Naive thymus-derived CD4-positive, alpha-beta T cell (primary cell): ENCODE measurements around the gene SPAG6. TPM values are rescaled to one million over a fixed set of nuclear protein-coding genes. Genes with fewer than 3 reads are reported as not detected.

Source experiments
- ATAC-seq: fragments of 150-1000 bp; cut with Tn5 transposase; 2 replicates; pipeline ENCODE4 v1.10.0; 2021; ENCODE audit warnings: mild to moderate bottlenecking, moderate library complexity
- CTCF ChIA-PET: fragments of 350-600 bp; sonication (Branson Sonifier 250); formaldehyde crosslinking; loops from one replicate; lab custom pipeline; 2021; ENCODE audit warnings: antibody characterized with exemption; lab: Charles Lee
- POLR2A ChIA-PET: fragments of 350-600 bp; sonication (Branson Sonifier 250); formaldehyde crosslinking; loops from one replicate; lab custom pipeline; 2021; ENCODE audit warnings: antibody characterized with exemption, inconsistent platforms; lab: Charles Lee
- DNase-seq, 9 donors: peaks; one replicate each; pipeline versions ENCODE4 v3.0.0 to v3.0.0-alpha.2; 2020 to 2022; ENCODE audit warnings: mixed read lengths in 1 of 9
- H3K27ac ChIP-seq: one replicate; pipeline ENCODE4 v1.7.0; 2013; ENCODE audit warnings: mild to moderate bottlenecking, low read depth, low read length, moderate library complexity
- H3K27me3 ChIP-seq, 2 donors: one replicate each; pipeline ENCODE4 v1.7.0; 2013; ENCODE audit warnings: low read length in 2 of 2, mild to moderate bottlenecking in 2 of 2, moderate library complexity in 2 of 2; ENCODE audit not compliant: control insufficient read depth in 2 of 2, insufficient read depth in 2 of 2
- H3K36me3 ChIP-seq, 3 experiments: 1 replicate in 2 of 3; 2 replicates in 1 of 3; pipeline ENCODE4 v1.7.0; 2013; ENCODE audit warnings: low read length in 3 of 3, mild to moderate bottlenecking in 3 of 3, moderate library complexity in 1 of 3; ENCODE audit not compliant: insufficient read depth in 3 of 3, control insufficient read depth in 2 of 3
- H3K4me1 ChIP-seq, 2 donors: one replicate each; pipeline ENCODE4 v1.7.0; 2013; ENCODE audit warnings: low read length in 2 of 2, mild to moderate bottlenecking in 2 of 2, moderate library complexity in 1 of 2; ENCODE audit not compliant: control insufficient read depth in 2 of 2, insufficient read depth in 2 of 2
- H3K4me3 ChIP-seq: 2 replicates; pipeline ENCODE4 v1.7.0; 2013; ENCODE audit warnings: mild to moderate bottlenecking, low read length
- H3K9me3 ChIP-seq, 3 experiments: 1 replicate in 2 of 3; 2 replicates in 1 of 3; pipeline ENCODE4 v1.7.0; 2013; ENCODE audit warnings: low read length in 3 of 3; ENCODE audit not compliant: control insufficient read depth in 2 of 3
- H3K27ac Mint-ChIP-seq, 9 donors: one replicate each; pipeline ENCODE4 v1.8.0; 2020 to 2022; ENCODE audit warnings: mixed read lengths in 9 of 9, mild to moderate bottlenecking in 8 of 9, moderate library complexity in 5 of 9, inconsistent platforms in 2 of 9
- H3K27me3 Mint-ChIP-seq, 5 donors: one replicate each; pipeline ENCODE4 v1.8.0; 2021 to 2022; ENCODE audit warnings: mixed read lengths in 5 of 5, mild to moderate bottlenecking in 1 of 5
- H3K36me3 Mint-ChIP-seq, 5 donors: one replicate each; pipeline ENCODE4 v1.8.0; 2020 to 2022; ENCODE audit warnings: mixed read lengths in 5 of 5, mild to moderate bottlenecking in 3 of 5, inconsistent platforms in 1 of 5
- H3K4me1 Mint-ChIP-seq, 7 donors: one replicate each; pipeline ENCODE4 v1.8.0; 2020 to 2022; ENCODE audit warnings: mixed read lengths in 7 of 7, mild to moderate bottlenecking in 3 of 7, inconsistent platforms in 1 of 7
- H3K4me3 Mint-ChIP-seq, 10 donors: one replicate each; pipeline ENCODE4 v1.8.0; 2020 to 2022; ENCODE audit warnings: mild to moderate bottlenecking in 10 of 10, mixed read lengths in 10 of 10, moderate library complexity in 6 of 10, inconsistent platforms in 2 of 10
- H3K9me3 Mint-ChIP-seq, 11 donors: one replicate each; pipeline ENCODE4 v1.8.0; 2020 to 2022; ENCODE audit warnings: mixed read lengths in 11 of 11, mild to moderate bottlenecking in 4 of 11, inconsistent platforms in 1 of 11, moderate library complexity in 1 of 11
- intact Hi-C, 2 donors: fragments of 100-400 bp; cut with micrococcal nuclease; formaldehyde crosslinking; loops; one replicate each; pipeline ENCODE4 v1.15.1; 2023
- polyA plus RNA-seq, 2 donors: library from polyadenylated mRNA; unstranded; fragments of 300-500 nt; fragmentation: Illumina TruSeq; gene quantifications; one replicate each; pipeline ENCODE4 v1.2.3, GENCODE V29; 2021
- total RNA-seq, 6 experiments: library from RNA in 5 of 6; stranded (reverse) in 5 of 6; gene quantifications; 1 replicate in 5 of 6; 2 replicates in 1 of 6; pipeline ENCODE4 v1.2.3 and lab custom pipeline; 2021 to 2026

SPAG6 gene
- total and polyA plus RNA-seq, 7 experiments from 2014 or later, result 0.46 to 0.93 TPM; not detected in 5

DNA sequence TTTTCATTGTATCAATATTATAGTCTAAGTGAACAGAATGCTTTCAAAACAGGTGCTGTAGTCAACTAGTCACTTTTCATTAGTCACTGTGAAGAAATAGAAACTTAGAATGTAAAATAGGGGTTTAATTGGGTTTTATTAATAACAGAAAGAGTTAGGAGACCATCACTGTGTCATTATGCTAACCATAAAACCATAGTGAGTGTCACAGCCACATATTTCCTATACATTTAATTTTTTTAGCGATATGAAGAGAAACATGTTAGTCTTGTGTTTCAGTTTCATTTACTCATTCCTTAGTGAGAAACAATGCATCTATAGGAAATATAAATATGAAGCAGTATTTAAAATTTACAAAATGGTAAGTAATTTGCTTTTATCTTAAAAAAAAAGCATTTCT is 22.2 kb downstream of the SPAG6 start:
- Histone ChIP-seq H3K27ac (no peak overlapping the region), H3K27me3 (no peaks in the 10 kb centered on the region), H3K36me3 (no peaks in the 10 kb centered on the region), H3K4me1 (no peaks in the 10 kb centered on the region), H3K9me3 (no peaks in the 10 kb centered on the region), H3K4me3 (no peak overlapping the region)
- Mint-ChIP-seq H3K27ac (peak overlapping the region in 1 of 9 donors; percentile 73), H3K27me3 (peaks cover 0 to 9% (median 0%) of the 10 kb centered on the region in 5 donors), H3K36me3 (peaks cover 0 to 1% (median 0%) of the 10 kb centered on the region in 5 donors), H3K4me1 (peaks cover 0 to 32% (median 7%) of the 10 kb centered on the region in 7 donors), H3K9me3 (peaks cover 0 to 5% (median 0%) of the 10 kb centered on the region in 11 donors), H3K4me3 (peak overlapping the region in 1 of 10 donors; percentile 56)
- ChIA-PET CTCF (no interaction called here), POLR2A (no interaction called here)
- no peak for ATAC-seq
- intact Hi-C loops, result no loop called here
- DNase-seq, result no peak

DNA sequence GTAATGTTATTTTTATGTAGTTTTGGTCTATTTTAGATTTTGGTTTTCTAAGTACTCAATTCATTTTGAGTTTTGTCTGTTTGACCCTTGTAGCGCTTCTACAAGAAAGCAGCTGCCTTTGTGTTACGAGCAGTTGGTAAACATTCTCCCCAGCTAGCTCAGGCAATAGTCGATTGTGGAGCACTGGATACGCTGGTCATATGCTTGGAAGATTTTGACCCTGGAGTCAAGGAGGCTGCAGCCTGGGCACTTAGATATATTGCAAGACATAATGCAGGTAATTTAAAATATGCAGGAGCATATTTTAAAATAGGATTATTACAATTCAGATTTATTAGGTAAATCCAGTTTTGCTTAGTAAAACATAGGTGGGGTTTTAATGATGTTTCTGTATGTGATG is 23.1 kb downstream of the SPAG6 start:
- intact Hi-C loops, result no loop called here
- DNase-seq (no peak), ATAC-seq (no peak)
- CTCF ChIA-PET, result no interaction called here
- Mint-ChIP-seq H3K27ac (no peak overlapping the region), H3K27me3 (peaks cover 0 to 12% (median 2%) of the 10 kb centered on the region in 5 donors), H3K9me3 (peaks cover 0 to 5% (median 0%) of the 10 kb centered on the region in 11 donors), H3K4me1 (peaks cover 0 to 32% (median 7%) of the 10 kb centered on the region in 7 donors), H3K36me3 (peaks cover 0 to 3% (median 0%) of the 10 kb centered on the region in 5 donors), H3K4me3 (no peak overlapping the region)
- no peak overlapping the region for H3K27ac ChIP-seq
- no peak overlapping the region for H3K4me3 ChIP-seq
- POLR2A ChIA-PET, result no interaction called here
- H3K9me3 ChIP-seq, result no peaks in the 10 kb centered on the region
- no peaks in the 10 kb centered on the region for H3K4me1 ChIP-seq
- no peaks in the 10 kb centered on the region for H3K36me3 ChIP-seq
- no peaks in the 10 kb centered on the region for H3K27me3 ChIP-seq

DNA sequence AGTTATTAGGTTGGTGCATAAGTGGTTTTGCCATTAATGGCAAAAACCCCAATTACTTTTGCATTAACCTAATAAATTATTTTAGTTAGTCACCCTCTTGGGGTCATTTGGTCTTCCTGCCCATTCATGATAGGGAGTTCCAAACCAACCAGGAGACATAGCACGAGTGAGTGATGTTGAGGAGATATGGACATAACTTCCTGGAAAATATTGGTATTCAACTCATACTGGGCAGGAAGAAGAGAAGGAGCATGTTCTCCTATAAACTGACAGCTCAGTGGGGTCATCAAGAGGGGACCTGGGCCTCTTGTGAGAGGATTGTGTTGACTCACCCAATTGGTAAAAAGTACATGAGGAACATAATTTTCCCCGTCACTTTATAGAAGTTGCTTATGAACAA is 23.7 kb downstream of the SPAG6 start:
- no peaks in the 10 kb centered on the region for H3K36me3 ChIP-seq
- intact Hi-C loops, result no loop called here
- no peak overlapping the region for H3K27ac ChIP-seq
- DNase-seq (no peak), ATAC-seq (peak; percentile 50)
- H3K4me3 ChIP-seq, result no peak overlapping the region
- Mint-ChIP-seq H3K9me3 (peaks cover 0 to 5% (median 0%) of the 10 kb centered on the region in 11 donors), H3K27me3 (peaks cover 0 to 12% (median 2%) of the 10 kb centered on the region in 5 donors), H3K27ac (no peak overlapping the region), H3K36me3 (peaks cover 0 to 3% (median 0%) of the 10 kb centered on the region in 5 donors), H3K4me3 (no peak overlapping the region), H3K4me1 (peaks cover 0 to 32% (median 7%) of the 10 kb centered on the region in 7 donors)
- no peaks in the 10 kb centered on the region for H3K4me1 ChIP-seq
- ChIA-PET CTCF (no interaction called here), POLR2A (interaction anchor here (0.8 to 1.6 kb wide), 2 partner anchors 29 to 69 kb away, joined by 3 to 5 read pairs; no protein-coding TSS in a partner anchor)
- H3K9me3 ChIP-seq, result no peaks in the 10 kb centered on the region
- H3K27me3 ChIP-seq, result no peaks in the 10 kb centered on the region

DNA sequence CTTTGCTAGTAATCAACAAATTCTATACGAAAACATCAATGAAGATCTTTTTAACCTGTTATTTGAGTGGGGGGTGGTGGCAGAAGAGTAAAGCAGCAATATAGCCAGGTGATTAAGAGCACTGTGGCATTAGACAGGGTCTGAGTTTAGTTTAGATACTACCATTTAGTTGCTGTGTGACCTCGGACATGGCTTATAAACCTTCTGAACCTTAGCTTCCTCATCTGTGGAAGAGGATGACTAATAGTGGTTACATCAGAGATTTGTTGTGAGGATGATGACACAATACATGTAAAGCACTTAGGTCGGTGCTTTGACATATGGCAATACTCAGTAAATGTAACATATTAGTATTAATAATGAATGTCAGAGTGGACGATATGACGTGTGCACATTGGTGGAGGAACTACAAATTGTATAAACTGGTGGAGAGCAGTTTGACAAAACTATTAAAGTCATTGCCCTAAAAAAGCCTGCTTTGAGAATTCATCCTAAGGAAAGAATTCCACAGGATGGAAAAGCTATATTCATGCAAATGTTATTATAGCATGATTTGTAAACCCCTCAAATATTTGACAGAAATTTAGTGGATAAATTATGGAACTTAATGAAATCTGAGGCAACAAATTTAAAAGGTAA is 24.3 kb downstream of the SPAG6 start:
- intact Hi-C loops, result no loop called here
- CTCF ChIA-PET, result interaction anchor here (0.6 kb wide), 1 partner anchor 113 kb away, joined by 4 read pairs; no protein-coding TSS in a partner anchor
- H3K36me3 ChIP-seq, result no peaks in the 10 kb centered on the region
- no peaks in the 10 kb centered on the region for H3K27me3 ChIP-seq
- no peaks in the 10 kb centered on the region for H3K9me3 ChIP-seq
- peaks cover 0 to 5% (median 0%) of the 10 kb centered on the region in 11 donors for H3K9me3 Mint-ChIP-seq
- H3K27ac ChIP-seq, result no peak overlapping the region
- H3K4me3 Mint-ChIP-seq, result peak overlapping the region in 1 of 10 donors; percentile 4
- DNase-seq (no peak), ATAC-seq (peak; percentile 80)
- peaks cover 0 to 3% (median 0%) of the 10 kb centered on the region in 5 donors for H3K36me3 Mint-ChIP-seq
- POLR2A ChIA-PET, result interaction anchor here (0.8 to 1.6 kb wide), 3 partner anchors 29 to 69 kb away, joined by 3 to 5 read pairs (median 3); no protein-coding TSS in a partner anchor
- no peak overlapping the region for H3K4me3 ChIP-seq
- no peak overlapping the region for H3K27ac Mint-ChIP-seq
- no peaks in the 10 kb centered on the region for H3K4me1 ChIP-seq
- peaks cover 0 to 32% (median 7%) of the 10 kb centered on the region in 7 donors for H3K4me1 Mint-ChIP-seq
- H3K27me3 Mint-ChIP-seq, result peaks cover 0 to 9% (median 2%) of the 10 kb centered on the region in 5 donors

DNA sequence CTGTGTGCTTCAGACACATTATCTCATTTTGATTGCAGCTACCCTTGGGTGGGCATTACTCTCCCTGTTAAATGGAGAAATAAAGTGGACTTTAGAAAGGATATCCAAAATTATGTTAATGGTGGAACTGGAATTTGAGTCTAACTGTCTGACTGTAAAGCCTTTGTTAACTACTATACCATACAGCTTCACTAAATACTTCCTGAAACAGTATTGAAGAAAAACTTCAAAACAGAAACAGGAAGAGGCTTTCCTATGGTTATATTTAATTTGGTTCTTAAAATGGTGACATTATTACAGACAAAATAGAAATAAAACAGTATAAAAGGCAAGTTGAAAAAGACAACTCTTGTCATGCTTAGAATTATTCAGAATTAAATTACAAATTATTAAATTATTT is 25.0 kb downstream of the SPAG6 start:
- CTCF ChIA-PET, result interaction anchor here (0.6 kb wide), 1 partner anchor 113 kb away, joined by 4 read pairs; no protein-coding TSS in a partner anchor

DNA sequence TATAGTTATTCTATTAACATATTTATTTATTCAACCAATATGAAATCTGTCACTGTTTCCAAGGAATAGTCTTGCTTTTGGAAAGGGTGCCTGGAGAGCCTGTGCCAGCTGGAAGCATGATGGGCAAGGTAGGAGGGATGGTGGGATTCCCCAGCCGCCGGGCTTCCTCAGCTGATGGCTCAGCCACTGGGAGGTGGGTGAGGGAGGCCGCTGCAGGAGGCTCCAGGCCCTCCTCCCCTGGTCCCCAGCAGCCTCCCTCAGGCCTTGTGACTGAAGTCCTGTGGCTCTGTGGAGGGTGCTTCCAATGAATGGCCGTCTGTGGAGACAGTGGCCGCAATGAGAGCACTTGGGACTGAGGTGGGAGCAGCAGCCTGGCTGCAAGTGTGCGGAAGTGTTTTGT is 27.0 kb downstream of the SPAG6 start:
- H3K4me3 ChIP-seq, result no peak overlapping the region
- peaks cover 0 to 25% (median 7%) of the 10 kb centered on the region in 7 donors for H3K4me1 Mint-ChIP-seq
- H3K36me3 Mint-ChIP-seq, result peaks cover 0 to 3% (median 0%) of the 10 kb centered on the region in 5 donors
- H3K9me3 ChIP-seq, result no peaks in the 10 kb centered on the region
- H3K27ac ChIP-seq, result no peak overlapping the region
- peaks cover 0 to 4% (median 2%) of the 10 kb centered on the region in 5 donors for H3K27me3 Mint-ChIP-seq
- no peaks in the 10 kb centered on the region for H3K27me3 ChIP-seq
- no peak overlapping the region for H3K27ac Mint-ChIP-seq
- DNase-seq, result no peak
- intact Hi-C loops, result no loop called here
- H3K36me3 ChIP-seq, result no peaks in the 10 kb centered on the region
- no peaks in the 10 kb centered on the region for H3K4me1 ChIP-seq
- H3K9me3 Mint-ChIP-seq, result peaks cover 0 to 5% (median 0%) of the 10 kb centered on the region in 11 donors
- ATAC-seq, result no peak
- POLR2A ChIA-PET, result interaction anchor here (0.6 kb wide), 2 partner anchors 65 to 770 kb away, joined by 3 to 5 read pairs; no protein-coding TSS in a partner anchor
- no peak overlapping the region for H3K4me3 Mint-ChIP-seq
- CTCF ChIA-PET, result no interaction called here

More for the DNA sequence above, 25.0 kb downstream of the SPAG6 start:
- Histone ChIP-seq H3K4me1 (no peaks in the 10 kb centered on the region), H3K27ac (no peak overlapping the region), H3K9me3 (no peaks in the 10 kb centered on the region), H3K4me3 (no peak overlapping the region), H3K36me3 (no peaks in the 10 kb centered on the region), H3K27me3 (no peaks in the 10 kb centered on the region)
- DNase-seq (no peak), ATAC-seq (no peak)
- peaks cover 0 to 33% (median 7%) of the 10 kb centered on the region in 7 donors for H3K4me1 Mint-ChIP-seq
- H3K27ac Mint-ChIP-seq, result peak overlapping the region in 1 of 9 donors; percentile 36
- peaks cover 0 to 9% (median 2%) of the 10 kb centered on the region in 5 donors for H3K27me3 Mint-ChIP-seq
- H3K9me3 Mint-ChIP-seq, result peaks cover 0 to 5% (median 0%) of the 10 kb centered on the region in 11 donors
- peak overlapping the region in 1 of 10 donors; percentile 61 for H3K4me3 Mint-ChIP-seq
- intact Hi-C loops, result no loop called here
- POLR2A ChIA-PET, result interaction anchor here (0.9 to 1.6 kb wide), 2 partner anchors 30 to 46 kb away, joined by 3 to 5 read pairs; no protein-coding TSS in a partner anchor
- H3K36me3 Mint-ChIP-seq, result peaks cover 0 to 3% (median 0%) of the 10 kb centered on the region in 5 donors
